ENCODE data around the gene ATP13A3.

- TF ChIP-seq CTCF (IDR thresholded peaks at IDR 0.05 in 8 of 11, conservative IDR thresholded peaks at IDR 0.05 in 3 of 11) (no peak), POLR2A (IDR thresholded peaks at IDR 0.05) (no peak), POLR2AphosphoS5 (IDR thresholded peaks at IDR 0.05) (no peak)
These were observed 111.9 kb downstream of the ATP13A3 start for GRCh38 chr3:194374935-194375334.

Measured in spleen (tissue), 7 donors.